Measurements from ENCODE around the gene MPG. TPM values are rescaled to one million over a fixed set of nuclear protein-coding genes. Genes with fewer than 3 reads are reported as not detected.

MPG gene
- polyA plus RNA-seq, 1 of the 3 experiments (the other 2 are of a cell fraction): 98.3 TPM

- CTCF ChIA-PET: interaction anchor here (0.8 to 27.8 kb wide), 5 partner anchors 10 to 94 kb away, joined by 3 to 793 read pairs (median 6); partner anchors contain the start of genes HBQ1 and RHBDF1
- Histone ChIP-seq H3K4me1 (ENCODE audit: control insufficient read depth in 1 of 2, insufficient read depth in 2 of 2, low read depth in 1 of 2, low read length in 1 of 2) (peaks cover 2 to 17% of the 10 kb centered on the region in 2 experiments; a peak in 3 of 4 replicates), H4K20me1 (ENCODE audit: insufficient read depth) (peaks cover 21% of the 10 kb centered on the region)
Measured at GRCh38 chr16:86483-86952, 8.5 kb downstream of the MPG start.

More at GRCh38 chr16:86483-86952, 8.5 kb downstream of the MPG start:
- DNase-seq: no peak
- Histone ChIP-seq H3K36me3 (replicated peaks in 1 of 2; ENCODE audit: control insufficient read depth in 1 of 2, insufficient read depth in 2 of 2, low read length in 1 of 2) (peaks cover 4 to 43% of the 10 kb centered on the region in 2 experiments), H2AFZ (ENCODE audit: low read depth) (no peak overlapping the region), H3K4me3 (ENCODE audit: low read depth in 2 of 2, low read length in 1 of 2) (no peak overlapping the region), H3K9me3 (no peaks in the 10 kb centered on the region), H3K9me2 (no peaks in the 10 kb centered on the region), H3K27ac (ENCODE audit: low read depth in 2 of 2, low read length in 1 of 2) (no peak overlapping the region), H3K79me2 (ENCODE audit: insufficient read depth) (peaks cover 4% of the 10 kb centered on the region; the same call in 1 of the 2 replicates), H3K27me3 (ENCODE audit: insufficient read depth) (no peaks in the 10 kb centered on the region), H3K9ac (no peak overlapping the region), H3K4me2 (no peak overlapping the region), H3F3A (replicated peaks; ENCODE audit: insufficient read depth) (peaks cover 20% of the 10 kb centered on the region)
- POLR2A ChIA-PET: no interaction called here
- 94% methylated on average over 16 of the region's 23 CpGs for WGBS (ENCODE audit: low lambda C conversion rate)
- TF ChIP-seq, protein P1, sequence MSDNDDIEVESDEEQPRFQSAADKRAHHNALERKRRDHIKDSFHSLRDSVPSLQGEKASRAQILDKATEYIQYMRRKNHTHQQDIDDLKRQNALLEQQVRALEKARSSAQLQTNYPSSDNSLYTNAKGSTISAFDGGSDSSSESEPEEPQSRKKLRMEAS (IDR thresholded peaks at IDR 0.05; ENCODE audit: low read depth): no peak
- TF ChIP-seq NRF1 (IDR thresholded peaks at IDR 0.05; ENCODE audit: low read depth, low read length): no peak
- TF ChIP-seq POLR2AphosphoS5 (IDR thresholded peaks at IDR 0.05; ENCODE audit: low read depth, low read length): no peak
- no peak for TF ChIP-seq EZH2phosphoT487 (IDR thresholded peaks at IDR 0.05; ENCODE audit: borderline replicate concordance, low read depth)
- no peak for TF ChIP-seq GABPA (IDR thresholded peaks at IDR 0.05; ENCODE audit: low read depth)
- no peak for TF ChIP-seq FOSL2 (IDR thresholded peaks at IDR 0.05; ENCODE audit: borderline replicate concordance, low read depth)
- no peak for TF ChIP-seq TEAD4 (IDR thresholded peaks at IDR 0.05; ENCODE audit: borderline replicate concordance, insufficient read depth)
- TF ChIP-seq, protein P2, sequence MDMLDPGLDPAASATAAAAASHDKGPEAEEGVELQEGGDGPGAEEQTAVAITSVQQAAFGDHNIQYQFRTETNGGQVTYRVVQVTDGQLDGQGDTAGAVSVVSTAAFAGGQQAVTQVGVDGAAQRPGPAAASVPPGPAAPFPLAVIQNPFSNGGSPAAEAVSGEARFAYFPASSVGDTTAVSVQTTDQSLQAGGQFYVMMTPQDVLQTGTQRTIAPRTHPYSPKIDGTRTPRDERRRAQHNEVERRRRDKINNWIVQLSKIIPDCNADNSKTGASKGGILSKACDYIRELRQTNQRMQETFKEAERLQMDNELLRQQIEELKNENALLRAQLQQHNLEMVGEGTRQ (IDR thresholded peaks at IDR 0.05; ENCODE audit: borderline replicate concordance, low read depth, low read length): no peak
- no peak for TF ChIP-seq REST (IDR thresholded peaks at IDR 0.05; ENCODE audit: low read depth, low read length)
- TF ChIP-seq RCOR1 (IDR thresholded peaks at IDR 0.05; ENCODE audit: low read length): no peak
- TF ChIP-seq TCF12 (IDR thresholded peaks at IDR 0.05): no peak
